GM21515 (cell line): Measurements from ENCODE around the gene MED13.

Experiments
- ATAC-seq: cut with Tn5 transposase; IDR thresholded peaks from one replicate; pipeline ENCODE4 v1.9.1; 2021; ENCODE audit not compliant: unreplicated experiment

MED13 gene, protein sequence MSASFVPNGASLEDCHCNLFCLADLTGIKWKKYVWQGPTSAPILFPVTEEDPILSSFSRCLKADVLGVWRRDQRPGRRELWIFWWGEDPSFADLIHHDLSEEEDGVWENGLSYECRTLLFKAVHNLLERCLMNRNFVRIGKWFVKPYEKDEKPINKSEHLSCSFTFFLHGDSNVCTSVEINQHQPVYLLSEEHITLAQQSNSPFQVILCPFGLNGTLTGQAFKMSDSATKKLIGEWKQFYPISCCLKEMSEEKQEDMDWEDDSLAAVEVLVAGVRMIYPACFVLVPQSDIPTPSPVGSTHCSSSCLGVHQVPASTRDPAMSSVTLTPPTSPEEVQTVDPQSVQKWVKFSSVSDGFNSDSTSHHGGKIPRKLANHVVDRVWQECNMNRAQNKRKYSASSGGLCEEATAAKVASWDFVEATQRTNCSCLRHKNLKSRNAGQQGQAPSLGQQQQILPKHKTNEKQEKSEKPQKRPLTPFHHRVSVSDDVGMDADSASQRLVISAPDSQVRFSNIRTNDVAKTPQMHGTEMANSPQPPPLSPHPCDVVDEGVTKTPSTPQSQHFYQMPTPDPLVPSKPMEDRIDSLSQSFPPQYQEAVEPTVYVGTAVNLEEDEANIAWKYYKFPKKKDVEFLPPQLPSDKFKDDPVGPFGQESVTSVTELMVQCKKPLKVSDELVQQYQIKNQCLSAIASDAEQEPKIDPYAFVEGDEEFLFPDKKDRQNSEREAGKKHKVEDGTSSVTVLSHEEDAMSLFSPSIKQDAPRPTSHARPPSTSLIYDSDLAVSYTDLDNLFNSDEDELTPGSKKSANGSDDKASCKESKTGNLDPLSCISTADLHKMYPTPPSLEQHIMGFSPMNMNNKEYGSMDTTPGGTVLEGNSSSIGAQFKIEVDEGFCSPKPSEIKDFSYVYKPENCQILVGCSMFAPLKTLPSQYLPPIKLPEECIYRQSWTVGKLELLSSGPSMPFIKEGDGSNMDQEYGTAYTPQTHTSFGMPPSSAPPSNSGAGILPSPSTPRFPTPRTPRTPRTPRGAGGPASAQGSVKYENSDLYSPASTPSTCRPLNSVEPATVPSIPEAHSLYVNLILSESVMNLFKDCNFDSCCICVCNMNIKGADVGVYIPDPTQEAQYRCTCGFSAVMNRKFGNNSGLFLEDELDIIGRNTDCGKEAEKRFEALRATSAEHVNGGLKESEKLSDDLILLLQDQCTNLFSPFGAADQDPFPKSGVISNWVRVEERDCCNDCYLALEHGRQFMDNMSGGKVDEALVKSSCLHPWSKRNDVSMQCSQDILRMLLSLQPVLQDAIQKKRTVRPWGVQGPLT (N-terminal part only)

GRCh38 chr17:62064791-62065563 is at the start of gene MED13:
Gene MED13 (minus strand): TSS chr17:62065278. CDS start chr17:62065205, 73 bp downstream.
- ATAC-seq: no peak

- no peak for ATAC-seq
Measured at GRCh38 chr17:62112229-62112628, 47.2 kb upstream of the MED13 start.

GRCh38 chr17:62111562-62112171 is 46.6 kb upstream of the MED13 start:
- no peak for ATAC-seq

GRCh38 chr17:62110923-62111484 is 45.9 kb upstream of the MED13 start:
- no peak for ATAC-seq

DNA sequence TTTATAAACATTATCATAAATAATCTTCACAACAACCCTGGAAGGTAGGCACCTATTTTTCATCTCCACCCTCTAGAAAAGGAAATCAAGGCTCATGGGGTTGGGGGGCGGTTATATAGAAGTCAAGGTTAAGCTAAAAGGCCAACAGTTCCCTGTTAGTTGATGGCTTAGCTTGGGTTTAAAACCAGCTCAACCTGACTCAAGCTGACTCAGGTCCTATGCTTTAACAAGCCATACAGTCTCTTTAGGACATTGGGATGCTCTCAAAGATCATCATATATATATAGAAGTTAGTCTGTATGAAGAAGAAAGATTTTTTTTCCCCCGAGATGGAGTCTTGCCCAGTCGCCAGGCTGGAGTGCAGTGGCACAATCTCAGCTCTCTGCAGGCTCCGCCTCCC is 44.8 kb upstream of the MED13 start:
- no peak for ATAC-seq

DNA sequence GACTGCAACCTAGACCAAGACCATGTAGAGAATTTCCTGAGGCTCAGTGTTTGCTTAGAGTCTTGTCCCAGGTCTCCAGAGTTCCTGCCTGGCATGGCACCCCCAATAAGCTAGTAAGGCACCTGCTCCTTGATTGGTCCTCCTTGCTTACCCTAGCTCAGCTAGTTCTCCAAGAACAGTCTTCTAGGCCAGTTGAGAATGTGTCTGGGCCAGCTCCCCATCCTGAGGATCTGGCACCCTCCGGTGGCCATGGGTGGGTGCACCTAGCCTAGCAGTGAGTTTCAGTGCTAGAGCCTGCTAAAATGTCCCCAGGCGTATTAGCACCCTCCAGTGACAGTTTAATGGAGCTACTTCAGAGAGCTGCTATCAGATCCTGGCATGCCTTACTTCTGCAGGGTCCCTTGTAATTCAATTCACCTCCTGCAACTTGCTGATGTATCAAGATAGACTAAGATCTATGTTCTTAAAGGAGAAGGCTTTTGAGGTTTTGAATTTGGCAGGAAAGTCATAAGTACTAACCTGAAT is 44.4 kb upstream of the MED13 start:
- ATAC-seq: peak; percentile 98

GRCh38 chr17:62105861-62106260 is 40.8 kb upstream of the MED13 start:
- ATAC-seq: no peak

- ATAC-seq: no peak
Measured at GRCh38 chr17:62105357-62105756, 40.3 kb upstream of the MED13 start.

DNA sequence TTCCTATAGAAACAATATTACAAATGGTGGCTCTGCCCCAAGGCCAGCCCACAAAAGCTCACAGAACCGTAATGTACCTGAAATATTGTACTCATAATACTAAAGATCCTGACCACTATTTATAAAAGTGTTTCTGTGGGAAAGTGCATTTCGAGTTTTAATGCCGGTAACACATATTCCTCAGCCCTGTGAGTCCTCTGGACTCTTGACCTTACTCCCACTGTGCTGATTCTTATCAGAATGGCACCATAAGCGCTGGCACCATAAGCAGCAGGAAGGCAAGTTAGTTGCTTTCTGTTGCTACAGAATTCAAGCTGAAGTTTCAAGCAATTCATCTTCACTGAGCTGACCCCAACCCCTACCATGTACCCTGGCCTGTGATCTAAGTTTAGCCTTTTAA is 36.4 kb upstream of the MED13 start:
- no peak for ATAC-seq

DNA sequence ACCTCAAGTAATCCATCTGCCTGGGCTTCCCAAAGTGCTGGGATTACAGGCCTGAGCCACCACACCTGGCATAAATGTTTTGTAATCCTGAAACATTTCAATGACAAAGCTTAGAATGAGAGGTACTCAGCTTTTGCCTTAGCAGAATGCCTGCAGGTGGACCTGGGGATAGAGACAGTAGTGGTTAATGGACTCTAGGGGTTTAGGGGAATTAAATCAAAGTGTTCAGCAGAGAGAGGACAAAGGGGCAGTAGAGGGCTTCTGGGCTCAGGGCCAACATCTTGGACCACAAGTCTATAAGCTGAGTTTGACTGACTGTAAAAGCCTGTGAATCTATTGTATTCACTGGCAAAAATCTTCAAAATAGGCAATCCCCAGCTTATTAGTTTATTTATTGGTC is 36.0 kb upstream of the MED13 start:
- ATAC-seq: no peak

- no peak for ATAC-seq
Measured at GRCh38 chr17:62100055-62100454, 35.0 kb upstream of the MED13 start.

- ATAC-seq: no peak
Measured at GRCh38 chr17:62099532-62099931, 34.5 kb upstream of the MED13 start.

DNA sequence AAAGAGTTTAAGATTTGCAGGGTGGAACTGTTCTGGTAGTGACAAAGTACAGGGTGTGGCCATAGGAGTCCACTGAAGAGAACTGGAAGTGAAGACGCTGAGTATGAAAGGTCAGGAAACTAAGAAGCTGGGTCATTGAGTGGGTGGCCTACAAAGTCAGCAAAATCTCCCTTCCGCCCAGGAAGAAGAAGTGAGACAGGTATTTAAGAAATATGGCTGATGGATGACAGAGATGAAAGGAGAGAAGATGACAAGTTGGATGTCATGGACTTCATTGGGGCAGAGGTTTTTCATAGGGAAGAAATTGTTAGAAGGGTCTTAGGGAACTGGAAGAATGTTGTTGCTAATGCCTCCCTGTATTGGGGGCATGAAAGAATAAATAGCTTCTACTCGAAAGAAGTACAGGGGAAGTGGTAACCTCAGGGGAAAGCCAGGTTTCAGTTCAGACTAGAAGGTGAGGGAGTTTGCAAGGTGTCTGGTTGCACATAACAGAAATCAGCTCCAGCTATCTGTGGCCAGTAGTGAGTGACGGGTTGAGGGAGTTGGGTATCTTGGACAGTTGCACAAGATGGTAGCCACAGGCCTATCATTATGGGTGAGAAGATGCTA is 33.6 kb upstream of the MED13 start:
- peak; percentile 88 for ATAC-seq

DNA sequence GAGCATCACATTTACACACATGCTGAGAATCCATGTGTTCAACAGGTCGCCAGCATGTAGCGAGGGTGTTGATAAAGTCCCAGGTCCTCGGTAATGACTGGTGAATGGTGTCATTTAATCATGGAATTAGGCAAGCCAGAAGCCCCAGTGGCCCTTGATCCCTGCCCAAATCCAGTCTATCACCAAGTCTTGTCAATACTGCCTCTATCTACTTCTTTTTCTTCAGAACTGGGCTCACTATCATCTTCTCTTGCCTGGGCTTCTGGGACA is 31.3 kb upstream of the MED13 start:
- no peak for ATAC-seq

DNA sequence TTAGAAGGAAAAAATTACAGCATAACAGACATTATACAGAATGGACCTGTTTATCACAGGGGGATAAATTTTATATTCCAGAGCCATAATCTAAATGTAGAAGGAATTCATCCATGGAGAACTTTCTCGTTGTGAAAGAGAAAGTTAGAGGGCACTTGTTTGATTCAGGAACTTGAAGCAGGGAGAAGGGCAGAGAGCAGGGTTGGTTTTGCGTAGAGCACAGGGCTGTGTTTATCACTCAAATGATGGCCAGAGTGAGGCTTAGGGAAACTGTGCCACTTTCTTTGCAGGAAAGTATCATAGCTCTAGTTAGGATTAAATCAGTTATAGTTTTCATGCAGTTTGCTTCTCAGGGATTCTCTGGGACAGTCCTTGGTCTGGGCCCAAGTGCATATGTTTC is 29.1 kb upstream of the MED13 start:
- no peak for ATAC-seq

DNA sequence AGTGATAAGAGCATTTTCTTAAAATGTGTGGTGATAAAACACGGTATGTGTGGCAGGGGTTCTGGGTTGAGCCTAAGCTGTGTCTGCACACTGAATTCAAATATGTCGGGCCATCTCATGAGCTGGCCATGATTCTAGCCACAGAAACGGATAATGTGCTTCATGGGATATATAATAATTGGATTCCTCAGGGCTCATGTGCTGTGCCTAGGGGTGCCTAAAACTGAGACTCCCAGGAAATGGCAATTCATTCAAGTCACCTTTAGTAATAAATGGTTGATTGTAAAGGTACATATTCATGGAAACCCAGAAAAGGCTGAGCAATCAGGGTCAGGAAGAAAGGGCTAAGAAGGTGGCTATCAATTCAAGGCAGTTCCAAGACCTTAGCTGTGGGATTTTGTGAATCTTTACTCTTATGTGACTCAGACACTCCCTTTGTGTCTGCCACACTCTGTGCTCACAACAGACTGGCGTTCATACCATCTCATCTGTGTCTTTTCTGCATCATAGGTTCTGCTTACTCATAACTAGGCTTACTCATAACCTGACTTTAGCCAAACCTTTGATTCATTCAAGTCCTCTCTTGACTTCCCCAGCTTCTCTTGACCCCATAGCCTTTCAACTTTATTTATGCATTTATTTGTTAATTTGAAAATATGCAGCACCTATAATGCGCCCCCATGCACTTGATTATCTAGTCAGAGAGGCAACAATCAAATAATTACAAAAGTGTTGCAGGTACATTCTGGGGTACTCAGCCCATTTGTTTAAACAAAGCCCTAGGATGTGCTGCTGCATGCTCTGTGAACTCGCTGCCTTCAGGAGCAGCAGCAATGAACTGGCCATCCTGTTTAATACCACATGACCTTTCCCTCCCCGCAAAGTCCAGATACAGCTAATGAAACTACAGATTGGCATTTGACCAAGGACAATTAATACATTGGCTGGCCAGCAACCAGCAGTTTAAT is 28.4 kb upstream of the MED13 start:
- ATAC-seq: peak; percentile 89

DNA sequence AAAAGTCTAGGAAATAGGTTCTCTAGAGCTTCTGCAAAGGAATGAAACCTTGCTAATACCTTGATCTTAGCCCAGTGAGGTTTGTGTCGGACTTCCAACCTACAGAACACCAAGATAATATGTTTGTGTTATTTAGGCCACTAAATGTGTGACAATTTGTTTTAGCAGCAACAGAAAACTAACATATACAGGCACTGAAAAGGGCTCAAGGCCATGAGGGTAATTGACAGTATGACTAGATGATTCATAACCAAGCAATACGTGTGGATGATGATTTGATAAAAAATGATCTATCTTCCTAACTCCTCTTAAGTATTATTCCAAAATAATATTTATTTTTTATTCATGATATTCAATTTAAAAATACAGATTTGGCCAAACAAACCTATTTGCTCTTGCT is 27.7 kb upstream of the MED13 start:
- ATAC-seq: no peak

- ATAC-seq: no peak
Measured at GRCh38 chr17:62091804-62092203, 26.7 kb upstream of the MED13 start.
